RWPE1 (cell line): ENCODE measurements around the gene MCF2L.

Experiments used
- CTCF ChIA-PET: fragments of 350-600 bp; sonication (Branson Sonifier 250); formaldehyde crosslinking; extraction: SDS; loops from one replicate; lab custom pipeline; 2021; lab: Yijun Ruan, JAX
- POLR2A ChIA-PET: fragments of 400-600 bp; formaldehyde crosslinking; extraction: SDS; loops from one replicate; lab custom pipeline; 2020; ENCODE audit warnings: antibody characterized with exemption; ENCODE audit not compliant: low non-redundant PET; lab: Yijun Ruan, JAX
- DNase-seq: peaks from one replicate; pipeline ENCODE4 v3.0.0; 2012; ENCODE audit warnings: low spot score
- H3K27ac ChIP-seq: fragments of 450-650 bp; 2 replicates; pipeline ENCODE4 v1.5.1; 2017
- TF ChIP-seq, protein P1 (sequence below): fragments of 450-650 bp; conservative IDR thresholded peaks from 2 replicates; pipeline ENCODE4 v1.5.1; 2017; ENCODE audit warnings: low read depth, mild to moderate bottlenecking

MCF2L gene

GRCh38 chr13:113013303-113013702, 44.3 kb downstream of the MCF2L start:
- POLR2A ChIA-PET, result no interaction called here
- DNase-seq, result no peak
- TF ChIP-seq, protein P1, sequence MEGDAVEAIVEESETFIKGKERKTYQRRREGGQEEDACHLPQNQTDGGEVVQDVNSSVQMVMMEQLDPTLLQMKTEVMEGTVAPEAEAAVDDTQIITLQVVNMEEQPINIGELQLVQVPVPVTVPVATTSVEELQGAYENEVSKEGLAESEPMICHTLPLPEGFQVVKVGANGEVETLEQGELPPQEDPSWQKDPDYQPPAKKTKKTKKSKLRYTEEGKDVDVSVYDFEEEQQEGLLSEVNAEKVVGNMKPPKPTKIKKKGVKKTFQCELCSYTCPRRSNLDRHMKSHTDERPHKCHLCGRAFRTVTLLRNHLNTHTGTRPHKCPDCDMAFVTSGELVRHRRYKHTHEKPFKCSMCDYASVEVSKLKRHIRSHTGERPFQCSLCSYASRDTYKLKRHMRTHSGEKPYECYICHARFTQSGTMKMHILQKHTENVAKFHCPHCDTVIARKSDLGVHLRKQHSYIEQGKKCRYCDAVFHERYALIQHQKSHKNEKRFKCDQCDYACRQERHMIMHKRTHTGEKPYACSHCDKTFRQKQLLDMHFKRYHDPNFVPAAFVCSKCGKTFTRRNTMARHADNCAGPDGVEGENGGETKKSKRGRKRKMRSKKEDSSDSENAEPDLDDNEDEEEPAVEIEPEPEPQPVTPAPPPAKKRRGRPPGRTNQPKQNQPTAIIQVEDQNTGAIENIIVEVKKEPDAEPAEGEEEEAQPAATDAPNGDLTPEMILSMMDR, result no peak
- CTCF ChIA-PET, result interaction anchor here (1.0 kb wide), 1 partner anchor 16 kb away, joined by 4 read pairs; no protein-coding TSS in a partner anchor
- H3K27ac ChIP-seq, result no peak overlapping the region

- TF ChIP-seq, protein P1, result no peak
- CTCF ChIA-PET, result interaction anchor here (1.0 kb wide), 2 partner anchors 16 to 17 kb away, joined by 3 to 4 read pairs; no protein-coding TSS in a partner anchor
- H3K27ac ChIP-seq, result no peak overlapping the region
- POLR2A ChIA-PET, result no interaction called here
- DNase-seq, result no peak
Observed at GRCh38 chr13:113013878-113014751, 45.1 kb downstream of the MCF2L start.

DNA sequence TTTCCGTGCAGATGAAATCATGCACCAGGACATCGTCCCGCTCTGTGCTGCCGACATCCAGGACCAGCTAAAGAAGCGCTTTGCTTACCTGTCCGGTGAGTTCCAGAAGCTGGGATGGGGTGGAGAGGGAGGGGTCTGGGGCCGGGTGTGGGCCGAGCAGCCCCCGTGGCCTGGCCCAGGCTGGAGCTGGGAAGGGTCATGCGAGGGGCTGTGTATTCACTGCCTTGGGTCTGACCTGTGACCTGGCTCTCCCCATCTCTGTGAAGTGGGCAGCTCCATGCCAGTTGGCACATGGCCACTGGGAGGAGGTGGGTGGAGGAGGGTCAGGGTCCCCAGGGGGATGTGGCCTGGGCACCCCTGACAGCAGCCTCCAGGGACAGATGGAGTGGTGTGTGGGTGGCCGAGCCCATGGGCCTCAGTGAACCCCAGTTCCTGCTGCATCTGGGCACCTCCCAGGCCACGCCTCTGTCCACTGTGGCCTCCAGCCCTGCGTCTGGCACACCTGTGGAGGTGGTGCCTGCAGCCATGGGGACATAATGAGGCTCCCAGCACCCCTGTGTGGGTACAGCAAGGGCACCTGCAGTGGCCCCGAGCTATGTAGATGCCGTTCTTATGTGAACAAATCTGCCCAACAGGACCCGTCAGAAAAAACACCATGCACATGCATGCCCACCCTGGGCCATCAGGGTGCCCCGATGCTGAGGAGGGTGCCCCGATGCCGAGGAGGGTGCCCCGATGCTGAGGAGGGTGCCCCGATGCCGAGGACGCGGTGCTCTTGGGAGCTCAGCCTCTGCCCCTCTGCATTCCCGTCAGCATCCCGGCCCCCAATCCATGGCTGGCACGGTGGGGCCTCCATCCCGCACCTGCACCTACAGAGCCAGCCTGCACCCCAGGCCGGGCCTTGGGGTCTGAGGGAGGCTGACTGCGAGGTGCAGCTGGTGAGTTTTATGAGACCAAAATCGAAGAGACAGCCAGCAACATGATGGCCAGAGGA, 46.0 kb downstream of the MCF2L start:
- no peak overlapping the region for H3K27ac ChIP-seq
- no peak for DNase-seq
- TF ChIP-seq, protein P1, result no peak
- ChIA-PET POLR2A (no interaction called here), CTCF (interaction anchor here (1.0 kb wide), 1 partner anchor 16 kb away, joined by 3 read pairs; no protein-coding TSS in a partner anchor)

- CTCF ChIA-PET, result interaction anchor here (0.6 to 0.7 kb wide), 2 partner anchors 8 to 143 kb away, joined by 3 read pairs; no protein-coding TSS in a partner anchor
- TF ChIP-seq, protein P1, result no peak
- POLR2A ChIA-PET, result no interaction called here
- no peak overlapping the region for H3K27ac ChIP-seq
- no peak for DNase-seq
Observed at GRCh38 chr13:113015826-113016525, 47.0 kb downstream of the MCF2L start.

DNA sequence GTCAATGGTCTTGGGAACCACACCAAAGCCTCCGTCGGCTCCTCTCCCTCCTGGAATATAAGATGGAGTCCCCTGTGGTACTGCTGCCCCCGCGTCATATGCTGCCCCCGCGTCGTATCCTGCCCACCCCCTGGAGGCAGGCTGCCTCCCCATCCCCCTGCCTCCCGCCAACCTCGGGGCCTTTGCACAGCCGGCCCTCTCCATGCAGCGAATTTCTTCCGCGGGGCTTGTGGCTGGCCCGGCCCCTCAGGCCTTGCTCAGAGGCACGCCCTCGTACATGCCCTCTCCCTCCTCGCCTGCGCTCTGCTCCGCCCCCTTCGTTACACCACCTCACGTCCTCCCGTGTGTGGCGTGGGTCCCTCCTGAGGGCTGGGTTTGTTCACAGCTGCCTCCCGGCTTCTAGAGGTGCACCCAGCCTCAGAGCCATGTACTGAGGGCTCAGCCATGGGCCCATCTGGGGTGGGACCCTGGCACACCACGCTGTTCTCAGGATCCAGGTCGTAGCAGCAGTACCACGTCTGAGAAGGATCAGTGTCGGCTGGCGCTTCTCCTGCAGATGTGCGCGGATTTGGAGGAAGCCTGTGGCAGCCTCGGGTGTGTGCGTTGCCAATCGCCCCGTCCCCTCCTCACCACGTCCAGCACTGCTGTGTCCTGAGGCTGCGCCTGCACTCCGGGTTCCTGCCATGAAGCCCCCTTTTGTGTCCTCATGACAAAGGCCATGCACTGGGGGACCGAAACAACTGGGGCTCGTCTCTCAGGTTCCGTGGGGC, 47.7 kb downstream of the MCF2L start:
- ChIA-PET POLR2A (no interaction called here), CTCF (interaction anchor here (0.6 to 0.7 kb wide), 2 partner anchors 8 to 143 kb away, joined by 3 read pairs; no protein-coding TSS in a partner anchor)
- no peak overlapping the region for H3K27ac ChIP-seq
- TF ChIP-seq, protein P1, result no peak
- DNase-seq, result no peak
